IPS-NIHi11 (cell line): Measurements from ENCODE around the gene MYRF.

Experiments used
- DNase-seq: peaks from one replicate; pipeline ENCODE4 v3.0.0; 2012; ENCODE audit warnings: mixed read lengths, low spot score

The MYRF gene

GRCh38 chr11:61718621-61719302 is 33.7 kb upstream of the MYRF start:
- peak; percentile 95 for DNase-seq

GRCh38 chr11:61719978-61720377 is 32.5 kb upstream of the MYRF start:
- no peak for DNase-seq

- no peak for DNase-seq
Observed at GRCh38 chr11:61720597-61720996, 31.8 kb upstream of the MYRF start.

DNA sequence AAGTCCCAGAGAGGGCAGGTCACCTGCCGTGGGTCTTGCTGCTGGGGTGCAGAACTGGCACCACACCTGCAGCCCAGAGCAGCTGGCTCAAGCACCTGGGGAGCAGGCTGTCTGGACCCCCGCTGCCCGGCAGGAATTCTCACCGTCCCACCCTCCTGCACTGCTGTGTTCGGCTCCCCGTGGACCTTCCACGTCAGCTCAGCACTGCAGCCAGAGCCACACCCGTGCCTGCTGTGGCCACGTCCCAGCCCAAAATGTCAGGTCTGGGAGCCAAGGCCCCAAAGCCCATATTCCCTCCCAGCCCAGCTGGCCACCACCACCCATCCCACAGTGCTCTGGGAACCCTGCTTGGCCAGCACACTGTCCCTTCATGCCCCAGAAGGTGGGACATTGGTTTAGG is 28.0 kb upstream of the MYRF start:
- DNase-seq = no peak

DNA sequence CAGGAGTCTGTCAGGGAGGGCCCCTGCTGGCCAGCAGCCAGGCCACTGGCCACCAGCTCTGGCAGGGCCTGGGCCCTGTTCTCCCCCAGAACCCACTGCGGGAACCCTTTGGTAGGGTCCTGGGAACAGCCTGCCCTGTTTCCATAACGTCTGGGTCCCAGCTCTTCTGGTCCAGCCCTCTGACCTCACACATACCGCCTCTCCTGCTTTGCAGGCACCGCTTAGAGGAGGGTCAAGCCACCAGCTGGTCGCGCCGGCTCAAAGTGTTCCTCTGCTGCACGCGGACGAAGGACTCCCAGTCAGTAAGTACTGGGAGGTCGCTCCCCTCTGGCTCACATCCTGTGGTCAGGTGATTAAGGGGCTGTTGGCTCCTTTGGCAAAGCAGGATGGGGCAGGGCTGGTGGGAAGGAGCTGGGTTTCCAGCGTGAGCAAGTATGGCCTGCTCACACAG is 26.6 kb upstream of the MYRF start:
- no peak for DNase-seq

DNA sequence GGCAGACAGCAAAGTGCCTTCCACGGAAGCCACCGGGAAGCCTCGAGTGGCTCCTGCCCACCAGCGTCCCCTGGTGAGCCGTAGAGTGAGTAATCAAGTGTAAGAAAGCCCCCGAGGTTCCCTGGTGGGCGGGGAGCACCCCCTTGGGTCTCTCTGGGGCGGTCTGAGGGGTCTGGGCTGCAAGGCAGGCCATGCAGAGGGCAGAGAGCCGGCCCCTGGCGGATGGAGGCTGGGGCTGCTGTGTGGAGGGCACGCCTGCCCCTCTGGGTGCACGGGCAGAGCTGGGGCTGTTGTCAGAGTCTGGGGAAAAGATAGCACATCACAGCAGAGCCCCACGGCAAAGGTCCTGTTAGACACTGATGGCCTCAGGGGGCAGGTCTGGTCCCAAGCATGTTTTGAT is 25.7 kb upstream of the MYRF start:
- DNase-seq = no peak

DNA sequence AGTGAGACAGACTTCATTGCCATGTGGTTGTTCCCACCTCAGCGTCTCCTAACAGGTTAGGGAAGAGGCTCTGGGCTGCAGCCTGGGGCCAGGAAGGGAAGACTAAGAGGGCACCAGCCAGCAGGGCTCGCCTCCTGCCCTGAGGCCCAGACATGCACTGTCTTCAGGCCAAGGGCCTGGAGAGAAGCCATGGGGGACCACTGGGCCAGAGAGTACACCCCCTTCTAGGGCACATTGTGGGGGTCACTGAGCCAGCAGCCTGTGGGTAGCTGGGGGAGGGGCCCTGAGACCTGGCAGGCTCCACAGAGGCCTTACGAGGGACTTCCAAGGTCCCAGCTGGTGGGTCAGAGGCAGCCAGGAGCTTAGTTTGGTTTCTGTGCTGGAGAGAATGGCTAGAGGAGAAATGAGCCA is 25.0 kb upstream of the MYRF start:
- no peak for DNase-seq

DNA sequence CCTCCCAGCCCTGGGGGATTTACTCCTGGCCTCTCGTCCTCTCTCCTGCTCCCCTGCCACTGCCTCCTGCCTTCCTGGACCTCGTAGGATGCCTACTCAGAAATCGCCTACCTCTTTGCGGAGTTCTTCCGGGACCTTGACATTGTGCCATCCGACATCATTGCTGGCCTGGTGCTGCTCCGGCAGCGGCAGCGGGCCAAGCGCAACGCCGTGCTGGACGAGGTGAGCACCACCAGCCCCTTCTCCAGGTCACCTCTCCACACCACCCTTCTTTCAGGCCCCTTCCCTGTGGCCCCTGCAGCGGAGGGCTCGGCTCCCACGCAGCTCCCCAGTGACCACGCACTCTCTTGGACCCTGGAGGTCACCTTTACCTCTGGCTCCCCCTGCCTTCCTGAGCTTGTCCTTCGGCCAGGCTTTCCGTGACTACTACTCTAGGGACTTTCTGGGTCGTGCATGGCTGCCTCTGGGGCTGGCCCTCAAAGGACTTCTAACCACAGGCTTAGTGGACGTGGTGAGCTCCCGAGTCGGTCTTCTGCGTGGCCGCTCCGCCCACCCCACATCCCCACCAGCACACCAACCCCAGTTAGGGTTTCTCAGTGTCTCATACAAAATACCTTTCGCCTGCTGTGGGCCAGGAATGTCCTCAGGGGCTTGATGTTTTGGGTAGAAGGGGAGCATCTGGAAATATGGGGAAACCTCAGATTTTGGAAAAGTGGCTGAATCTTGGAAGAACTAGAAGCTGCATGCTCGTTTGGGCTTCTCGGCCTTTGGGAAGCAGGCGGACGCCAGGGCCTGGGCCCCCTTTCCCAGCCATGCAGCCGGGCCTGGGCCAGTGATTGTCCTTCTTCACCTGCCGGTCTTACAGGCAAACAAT is 24.1 kb upstream of the MYRF start:
- peak; percentile 43 for DNase-seq

DNA sequence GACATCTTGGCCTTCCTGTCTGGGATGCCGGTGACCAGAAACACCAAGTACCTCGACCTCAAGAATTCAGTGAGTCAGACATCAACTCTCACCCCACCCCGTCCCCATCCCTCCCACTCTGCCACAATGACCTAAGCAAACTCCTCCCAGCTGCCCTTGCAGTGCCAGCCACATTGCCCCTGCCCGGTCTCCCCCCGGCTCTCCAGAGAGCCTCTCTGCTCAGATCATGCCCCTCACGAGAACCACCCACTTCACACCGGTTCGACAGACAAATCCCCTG is 23.6 kb upstream of the MYRF start:
- no peak for DNase-seq

- no peak for DNase-seq
Observed at GRCh38 chr11:61730240-61730994, 22.0 kb upstream of the MYRF start.

- DNase-seq = no peak
Observed at GRCh38 chr11:61731211-61731951, 21.1 kb upstream of the MYRF start.

GRCh38 chr11:61731952-61732675 is 20.3 kb upstream of the MYRF start:
- no peak for DNase-seq

DNA sequence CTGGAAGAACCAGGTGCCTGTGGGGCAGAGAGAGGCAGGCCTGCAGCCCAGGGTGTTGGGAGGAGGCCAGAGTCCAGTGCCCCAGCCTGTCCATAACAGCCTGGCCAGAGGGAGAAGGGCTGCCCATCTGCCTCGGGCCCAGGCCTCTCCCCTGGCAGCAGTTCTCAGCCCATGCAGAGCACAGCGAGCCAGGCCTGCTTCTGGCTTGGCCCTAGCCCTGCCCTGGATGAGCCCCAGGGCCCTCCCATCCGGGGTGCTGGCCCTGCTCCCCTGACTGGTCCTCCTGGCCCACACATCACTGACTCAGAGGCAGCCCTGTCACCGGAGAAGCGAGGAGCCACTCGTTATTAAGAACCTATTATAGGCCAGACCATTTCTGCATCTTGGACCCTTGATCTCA is 19.7 kb upstream of the MYRF start:
- no peak for DNase-seq

GRCh38 chr11:61733120-61733978 is 19.1 kb upstream of the MYRF start:
- DNase-seq = peak; percentile 99

DNA sequence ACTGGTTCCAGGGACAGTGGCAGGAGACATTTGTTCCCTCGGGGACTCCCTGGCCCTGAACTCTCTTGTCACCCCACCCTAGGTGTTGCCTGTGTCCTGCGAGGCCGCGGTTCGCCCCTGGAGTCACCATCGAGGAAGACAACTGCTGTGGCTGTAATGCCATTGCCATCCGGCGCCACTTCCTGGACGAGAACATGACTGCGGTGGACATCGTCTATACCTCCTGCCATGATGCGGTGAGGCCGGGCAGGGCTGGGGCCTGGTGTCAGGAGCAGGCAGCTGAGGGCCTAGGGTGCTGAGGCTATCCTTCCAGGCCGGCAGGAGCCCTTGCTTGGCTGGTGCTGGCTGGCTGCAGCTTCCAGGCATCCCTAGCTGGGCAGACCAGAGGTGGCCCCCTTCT is 17.7 kb upstream of the MYRF start:
- DNase-seq = no peak

GRCh38 chr11:61735391-61735790 is 17.0 kb upstream of the MYRF start:
- DNase-seq = no peak

GRCh38 chr11:61736310-61736709 is 16.1 kb upstream of the MYRF start:
- DNase-seq = no peak

DNA sequence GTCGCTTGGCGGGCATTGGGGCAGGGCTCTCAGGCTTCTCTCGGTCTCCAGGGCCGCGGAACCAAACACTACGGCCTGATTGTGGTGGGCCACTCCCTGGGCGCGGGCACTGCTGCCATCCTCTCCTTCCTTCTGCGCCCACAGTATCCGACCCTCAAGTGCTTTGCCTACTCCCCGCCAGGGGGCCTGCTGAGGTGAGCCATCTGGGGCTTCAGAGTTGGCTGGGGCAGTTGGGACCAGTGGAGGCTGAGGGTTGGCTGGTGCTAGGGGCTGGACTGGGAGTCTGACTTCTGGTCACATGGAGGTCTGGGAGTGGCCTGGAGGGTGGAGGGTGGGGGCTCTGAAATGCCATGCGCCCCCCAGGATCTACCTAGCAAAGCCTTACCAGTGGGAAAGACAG is 15.3 kb upstream of the MYRF start:
- DNase-seq = no peak

DNA sequence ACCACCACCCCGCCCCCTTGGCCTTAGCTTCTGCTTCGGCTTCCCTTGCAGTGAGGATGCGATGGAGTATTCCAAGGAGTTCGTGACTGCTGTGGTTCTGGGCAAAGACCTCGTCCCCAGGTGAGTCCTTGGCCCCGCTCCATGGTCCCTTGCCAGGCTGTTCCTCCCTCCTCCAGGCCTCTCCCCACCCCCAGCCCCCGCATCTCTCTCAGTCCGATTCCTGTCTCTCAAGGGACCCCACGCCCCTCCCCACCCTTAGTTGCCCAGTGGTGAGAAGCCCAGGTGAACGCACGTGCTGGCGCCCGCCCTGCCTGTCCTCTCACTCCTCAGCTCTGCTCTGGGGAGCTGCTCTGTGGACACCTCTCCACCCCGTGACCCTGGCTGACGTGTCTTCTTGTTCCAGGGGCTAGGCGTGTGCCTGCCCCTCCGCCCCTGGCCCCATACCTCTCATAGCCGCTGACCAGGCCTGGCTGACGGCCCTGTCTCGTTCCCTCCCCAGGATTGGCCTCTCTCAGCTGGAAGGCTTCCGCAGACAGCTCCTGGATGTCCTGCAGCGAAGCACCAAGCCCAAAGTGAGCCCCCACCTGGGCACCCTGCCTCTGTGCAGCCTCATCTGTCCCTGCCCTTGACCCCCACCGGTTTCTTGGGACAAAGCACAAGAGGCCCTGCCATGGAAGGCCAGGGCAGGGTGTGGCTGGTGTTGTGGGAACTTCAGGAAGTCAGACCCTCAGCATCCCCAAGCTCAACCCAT is 14.6 kb upstream of the MYRF start:
- DNase-seq = no peak

GRCh38 chr11:61738776-61739175 is 13.7 kb upstream of the MYRF start:
- no peak for DNase-seq
